GM23248 (cell line): ENCODE measurements around the gene FAM237A.

Experiments
- EZH2 ChIP-seq: fragments of 200-600 bp; sonication (generic); IDR thresholded peaks from 2 replicates; pipeline ENCODE4 v1.6.1; 2018; ENCODE audit warnings: antibody characterized with exemption, mild to moderate bottlenecking; ENCODE audit not compliant: insufficient read depth, poor library complexity, severe bottlenecking
- EZH2phosphoT487 ChIP-seq: fragments of 200-600 bp; sonication (generic); IDR thresholded peaks from 2 replicates; pipeline ENCODE4 v1.6.1; 2018; ENCODE audit warnings: antibody characterized with exemption, moderate library complexity, mild to moderate bottlenecking, low read depth; ENCODE audit not compliant: insufficient read depth

DNA sequence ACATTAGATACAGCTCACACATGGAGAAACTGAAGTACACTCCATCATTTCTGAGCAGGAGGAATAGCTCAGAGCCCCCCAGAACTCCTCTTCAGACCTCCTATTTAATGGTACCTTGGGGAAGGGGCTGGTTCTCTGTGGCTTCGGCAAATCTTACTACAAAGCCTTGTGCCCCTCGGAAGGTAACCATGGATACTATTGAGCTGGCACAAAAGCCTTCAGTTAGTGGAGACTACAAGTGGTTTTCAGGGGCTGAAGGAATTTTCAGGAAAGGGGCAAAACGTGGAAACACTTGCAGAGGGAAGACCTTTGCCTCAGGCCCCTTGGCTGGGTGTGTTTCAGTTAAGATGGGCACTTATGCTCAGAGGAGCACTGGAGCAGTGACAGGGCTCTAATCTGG is 1.1 kb upstream of the FAM237A start:
- TF ChIP-seq EZH2 (no peak), EZH2phosphoT487 (no peak)
